Activated naive CD8-positive, alpha-beta T cell (primary cell): Measurements from ENCODE around the gene GPR162.

ENCODE experiments used
- H3K27ac Mint-ChIP-seq: one replicate; pipeline ENCODE4 v1.8.0; 2021; ENCODE audit warnings: mixed read lengths
- H3K27me3 Mint-ChIP-seq: one replicate; pipeline ENCODE4 v1.8.0; 2021; ENCODE audit warnings: mixed read lengths
- H3K36me3 Mint-ChIP-seq: one replicate; pipeline ENCODE4 v1.8.0; 2021; ENCODE audit warnings: mixed read lengths
- H3K4me1 Mint-ChIP-seq: one replicate; pipeline ENCODE4 v1.8.0; 2021; ENCODE audit warnings: low read depth, mixed read lengths
- H3K4me3 Mint-ChIP-seq: one replicate; pipeline ENCODE4 v1.8.0; 2021; ENCODE audit warnings: mild to moderate bottlenecking, mixed read lengths
- H3K9me3 Mint-ChIP-seq: one replicate; pipeline ENCODE4 v1.8.0; 2021; ENCODE audit warnings: low read depth, mixed read lengths

The GPR162 gene

GRCh38 chr12:6833189-6833890 lies 11.7 kb downstream of the GPR162 start:
- Mint-ChIP-seq H3K9me3 (no peaks in the 10 kb centered on the region), H3K36me3 (no peaks in the 10 kb centered on the region), H3K4me1 (peaks cover 14% of the 10 kb centered on the region), H3K4me3 (no peak overlapping the region), H3K27me3 (no peaks in the 10 kb centered on the region), H3K27ac (no peak overlapping the region)

DNA sequence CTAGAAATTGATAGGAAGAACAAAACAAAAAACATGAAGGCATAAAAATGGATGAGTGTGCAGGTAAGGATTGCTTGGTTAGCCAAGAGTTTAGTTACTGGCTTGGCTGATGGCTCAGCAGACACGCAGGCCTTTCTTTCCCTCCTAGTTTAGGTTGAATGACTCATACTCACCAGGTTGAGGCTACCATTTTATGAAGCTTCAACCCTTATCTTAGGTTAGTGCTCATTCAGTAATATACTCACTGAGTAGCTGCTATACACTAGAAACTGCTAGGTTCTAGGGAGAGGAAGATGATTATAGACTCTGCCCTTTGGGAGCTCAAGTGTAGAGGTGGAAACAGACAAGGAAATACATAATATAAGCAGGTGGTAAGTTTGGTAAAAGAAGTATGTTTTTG lies 12.6 kb downstream of the GPR162 start:
- no peak overlapping the region for H3K27ac Mint-ChIP-seq
- no peak overlapping the region for H3K4me3 Mint-ChIP-seq
- no peaks in the 10 kb centered on the region for H3K9me3 Mint-ChIP-seq
- peaks cover 9% of the 10 kb centered on the region for H3K4me1 Mint-ChIP-seq
- no peaks in the 10 kb centered on the region for H3K27me3 Mint-ChIP-seq
- no peaks in the 10 kb centered on the region for H3K36me3 Mint-ChIP-seq

GRCh38 chr12:6834873-6835272 lies 13.3 kb downstream of the GPR162 start:
- H3K9me3 Mint-ChIP-seq = no peaks in the 10 kb centered on the region
- peaks cover 6% of the 10 kb centered on the region for H3K4me1 Mint-ChIP-seq
- H3K27ac Mint-ChIP-seq = no peak overlapping the region
- H3K36me3 Mint-ChIP-seq = no peaks in the 10 kb centered on the region
- H3K27me3 Mint-ChIP-seq = no peaks in the 10 kb centered on the region
- no peak overlapping the region for H3K4me3 Mint-ChIP-seq

DNA sequence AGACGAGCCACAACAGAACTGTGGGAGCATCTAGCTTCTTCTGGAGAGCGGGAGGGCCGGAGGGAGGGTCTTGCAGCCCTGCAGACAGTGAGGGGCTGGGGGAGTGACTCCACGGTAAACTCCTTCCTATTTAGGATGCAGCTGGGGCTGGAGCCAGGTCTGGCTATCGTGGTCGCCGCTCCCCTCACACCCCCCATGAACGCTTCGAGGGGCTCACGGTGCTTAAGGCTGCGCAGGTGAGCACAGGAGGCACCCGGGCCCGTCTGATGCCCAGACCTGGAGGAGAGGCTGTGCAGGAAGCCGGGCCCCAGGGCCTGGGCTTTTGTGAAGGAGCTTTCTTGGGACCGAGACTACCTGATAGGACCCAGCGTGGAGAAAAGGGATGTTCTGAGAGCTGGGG lies 15.2 kb downstream of the GPR162 start:
- Mint-ChIP-seq H3K27ac (no peak overlapping the region), H3K4me3 (no peak overlapping the region), H3K4me1 (peaks cover 6% of the 10 kb centered on the region), H3K9me3 (no peaks in the 10 kb centered on the region), H3K27me3 (no peaks in the 10 kb centered on the region), H3K36me3 (no peaks in the 10 kb centered on the region)

- Mint-ChIP-seq H3K4me1 (peaks cover 6% of the 10 kb centered on the region), H3K4me3 (no peak overlapping the region), H3K27ac (no peak overlapping the region), H3K27me3 (no peaks in the 10 kb centered on the region), H3K9me3 (no peaks in the 10 kb centered on the region), H3K36me3 (no peaks in the 10 kb centered on the region)
Observed at GRCh38 chr12:6837370-6838060, 15.9 kb downstream of the GPR162 start.

GRCh38 chr12:6838854-6839253 lies 17.2 kb downstream of the GPR162 start:
- Mint-ChIP-seq H3K9me3 (no peaks in the 10 kb centered on the region), H3K27ac (no peak overlapping the region), H3K36me3 (no peaks in the 10 kb centered on the region), H3K27me3 (no peaks in the 10 kb centered on the region), H3K4me1 (peaks cover 6% of the 10 kb centered on the region), H3K4me3 (no peak overlapping the region)

GRCh38 chr12:6839482-6840201 lies 18.0 kb downstream of the GPR162 start:
- peaks cover under 1% of the 10 kb centered on the region for H3K36me3 Mint-ChIP-seq
- peaks cover 6% of the 10 kb centered on the region for H3K4me1 Mint-ChIP-seq
- H3K9me3 Mint-ChIP-seq = no peaks in the 10 kb centered on the region
- no peak overlapping the region for H3K4me3 Mint-ChIP-seq
- H3K27ac Mint-ChIP-seq = no peak overlapping the region
- no peaks in the 10 kb centered on the region for H3K27me3 Mint-ChIP-seq

DNA sequence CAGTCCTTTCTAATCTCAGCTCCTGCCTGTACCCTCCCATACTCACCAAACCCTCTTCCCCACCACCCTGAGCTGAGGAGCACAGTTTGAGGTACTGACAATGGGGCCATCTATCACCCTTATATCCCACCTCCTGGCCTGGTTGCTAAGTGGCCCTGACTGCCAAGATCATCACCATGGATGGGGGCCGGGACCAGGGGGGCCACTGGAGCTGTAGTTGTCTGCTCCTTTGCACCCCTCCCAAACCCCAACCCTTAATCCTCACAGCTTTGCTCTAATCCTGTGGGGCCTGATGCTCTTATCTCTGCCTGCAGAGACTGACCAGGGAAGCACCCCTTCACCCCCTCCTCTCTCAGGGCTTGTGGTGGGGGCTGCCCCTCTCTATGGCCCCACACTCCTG lies 18.7 kb downstream of the GPR162 start:
- H3K4me1 Mint-ChIP-seq = peaks cover 4% of the 10 kb centered on the region

DNA sequence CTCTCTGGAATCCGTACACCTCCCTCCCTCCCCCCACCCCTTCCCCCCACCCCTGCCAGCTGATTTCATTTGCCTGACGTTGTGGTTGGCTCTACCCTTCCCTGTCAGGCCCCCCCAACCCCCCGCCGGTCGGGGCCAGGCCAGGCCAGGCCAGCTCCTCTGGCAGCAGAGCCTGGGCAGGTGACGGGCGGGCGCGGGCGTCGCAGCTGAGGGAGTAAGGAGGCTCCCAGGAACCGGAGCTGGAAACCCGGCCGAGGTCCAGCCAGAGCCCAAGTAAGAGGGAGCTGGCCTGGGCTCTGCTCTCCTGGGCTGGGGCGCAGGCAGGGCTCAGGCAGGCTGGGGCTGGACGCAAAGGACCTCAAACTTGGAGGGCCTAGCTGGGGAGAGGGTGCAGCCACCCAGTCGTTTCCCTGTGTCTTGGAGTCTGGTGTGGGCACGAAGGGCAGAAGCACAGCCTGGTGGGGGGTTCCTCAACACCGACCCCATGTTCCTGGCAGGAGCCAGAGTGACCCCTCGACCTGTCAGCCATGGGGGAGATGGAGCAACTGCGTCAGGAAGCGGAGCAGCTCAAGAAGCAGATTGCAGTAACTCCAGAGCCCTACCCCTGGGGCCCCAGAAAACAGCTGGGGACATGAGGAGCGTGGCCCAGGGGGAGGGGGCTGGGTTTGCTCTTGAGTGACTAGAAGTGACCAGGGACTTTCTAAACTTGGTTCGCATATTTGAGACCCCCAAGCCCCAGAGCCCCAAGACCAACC lies 19.3 kb downstream of the GPR162 start, which contains the start of gene GNB3:
Gene GNB3, plus strand, starts transcription at position 165 of the 755 bp plus-strand sequence. Its CDS starts 363 bp downstream, at position 528.
- Mint-ChIP-seq H3K4me1 (no peaks in the 10 kb centered on the region), H3K27ac (no peak within 1 kb of the TSS), H3K9me3 (no peaks in the 10 kb centered on the region), H3K36me3 (peaks cover 4% of the 10 kb centered on the region), H3K27me3 (no peaks in the 10 kb centered on the region), H3K4me3 (no peak within 1 kb of the TSS)

More for the DNA sequence above, 18.7 kb downstream of the GPR162 start:
- Mint-ChIP-seq H3K9me3 (no peaks in the 10 kb centered on the region), H3K27ac (no peak overlapping the region), H3K27me3 (no peaks in the 10 kb centered on the region), H3K36me3 (peaks cover 4% of the 10 kb centered on the region), H3K4me3 (no peak overlapping the region)

DNA sequence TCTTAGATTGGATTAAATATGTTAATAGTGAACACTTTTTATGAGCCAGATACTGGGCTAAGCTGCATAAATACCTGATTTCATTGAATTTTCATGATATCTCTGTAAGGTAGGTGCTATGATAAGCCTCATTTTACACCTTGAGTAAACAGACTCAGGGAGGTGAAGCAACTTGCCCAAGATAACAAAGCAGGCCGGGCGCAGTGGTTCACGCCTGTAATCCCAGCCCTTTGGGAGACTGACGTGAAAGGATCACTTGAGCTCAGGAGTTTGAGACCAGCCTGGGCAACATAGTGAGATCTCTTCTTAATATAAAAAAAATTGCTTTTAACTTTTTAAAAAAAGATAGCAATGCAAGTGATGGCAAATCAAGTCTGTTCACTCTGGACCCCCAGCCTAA lies 20.5 kb downstream of the GPR162 start:
- H3K4me1 Mint-ChIP-seq = no peaks in the 10 kb centered on the region
- no peaks in the 10 kb centered on the region for H3K9me3 Mint-ChIP-seq
- H3K27ac Mint-ChIP-seq = no peak overlapping the region
- peaks cover 4% of the 10 kb centered on the region for H3K36me3 Mint-ChIP-seq
- no peaks in the 10 kb centered on the region for H3K27me3 Mint-ChIP-seq
- no peak overlapping the region for H3K4me3 Mint-ChIP-seq

GRCh38 chr12:6843118-6843902 lies 21.7 kb downstream of the GPR162 start:
- Mint-ChIP-seq H3K27ac (no peak overlapping the region), H3K4me1 (no peaks in the 10 kb centered on the region), H3K9me3 (no peaks in the 10 kb centered on the region), H3K27me3 (no peaks in the 10 kb centered on the region), H3K36me3 (peaks cover 4% of the 10 kb centered on the region), H3K4me3 (no peak overlapping the region)

DNA sequence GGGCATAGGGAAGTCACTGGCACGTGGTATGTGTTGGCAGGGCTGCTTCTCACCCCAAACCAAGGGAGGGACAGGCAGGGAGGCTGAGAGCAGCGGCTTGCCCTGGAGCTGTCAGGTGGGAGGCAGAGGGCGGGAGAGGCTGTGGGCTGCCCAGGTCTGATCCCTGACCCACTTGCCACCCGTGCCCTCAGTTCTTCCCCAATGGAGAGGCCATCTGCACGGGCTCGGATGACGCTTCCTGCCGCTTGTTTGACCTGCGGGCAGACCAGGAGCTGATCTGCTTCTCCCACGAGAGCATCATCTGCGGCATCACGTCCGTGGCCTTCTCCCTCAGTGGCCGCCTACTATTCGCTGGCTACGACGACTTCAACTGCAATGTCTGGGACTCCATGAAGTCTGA lies 23.8 kb downstream of the GPR162 start:
- no peak overlapping the region for H3K27ac Mint-ChIP-seq
- no peaks in the 10 kb centered on the region for H3K4me1 Mint-ChIP-seq

GRCh38 chr12:6846316-6846869 lies 24.8 kb downstream of the GPR162 start:
- no peak overlapping the region for H3K4me3 Mint-ChIP-seq
- H3K4me1 Mint-ChIP-seq = peaks cover 1% of the 10 kb centered on the region
- no peaks in the 10 kb centered on the region for H3K27me3 Mint-ChIP-seq
- no peak overlapping the region for H3K27ac Mint-ChIP-seq
- H3K9me3 Mint-ChIP-seq = no peaks in the 10 kb centered on the region
- peaks cover 4% of the 10 kb centered on the region for H3K36me3 Mint-ChIP-seq

More for the DNA sequence above, 23.8 kb downstream of the GPR162 start:
- Mint-ChIP-seq H3K4me3 (no peak overlapping the region), H3K36me3 (peaks cover 4% of the 10 kb centered on the region), H3K27me3 (no peaks in the 10 kb centered on the region), H3K9me3 (no peaks in the 10 kb centered on the region)

DNA sequence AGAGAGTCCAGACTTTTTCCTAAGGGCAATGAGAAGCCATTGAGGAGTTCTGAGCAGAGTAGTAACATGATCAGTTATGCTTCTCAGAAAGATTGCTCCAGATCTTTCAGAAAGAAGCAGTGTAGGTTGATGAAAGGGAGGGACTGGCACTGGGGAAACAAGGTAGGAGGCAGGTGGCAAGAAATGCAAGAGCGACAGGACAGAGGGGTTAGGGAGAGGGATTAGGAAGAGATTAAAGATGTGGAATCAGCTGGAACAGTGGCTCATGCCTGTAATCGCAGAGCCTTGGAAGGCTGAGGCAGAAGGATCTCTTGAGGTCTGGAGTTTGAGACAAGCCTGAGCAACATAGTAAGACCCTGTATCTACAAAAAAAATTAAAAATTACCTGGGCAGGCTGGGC lies 26.1 kb downstream of the GPR162 start:
- Mint-ChIP-seq H3K4me1 (peaks cover 5% of the 10 kb centered on the region), H3K36me3 (peaks cover 4% of the 10 kb centered on the region), H3K27me3 (no peaks in the 10 kb centered on the region), H3K4me3 (no peak overlapping the region), H3K9me3 (no peaks in the 10 kb centered on the region), H3K27ac (no peak overlapping the region)
